HEK293 (cell line): ENCODE results near the gene S100B.

ENCODE experiments used
- CTCF ChIA-PET: fragments of 350-600 bp; formaldehyde crosslinking; extraction: SDS; loops from one replicate; lab custom pipeline; 2021; ENCODE audit warnings: antibody characterized with exemption; lab: Yijun Ruan, JAX
- POLR2A ChIA-PET: fragments of 300-600 bp; formaldehyde crosslinking; extraction: SDS; loops from one replicate; lab custom pipeline; 2020; ENCODE audit warnings: antibody characterized with exemption, inconsistent platforms; lab: Yijun Ruan, JAX
- H3K27ac ChIP-seq: fragments of 200-500 bp; sonication (Bioruptor generic); 2 replicates; pipeline ENCODE4 v1.5.1; 2014; ENCODE audit warnings: low read depth, low read length, control low read depth, inconsistent platforms; ENCODE audit errors: extremely low read depth
- H3K36me3 ChIP-seq, 2 experiments: fragments of 200-500 bp in 1 of 2; sonication (Bioruptor generic) in 1 of 2; 1 replicate in 1 of 2; 2 replicates in 1 of 2; pipeline ENCODE4 v1.5.1; 2014 to 2017; ENCODE audit warnings: inconsistent platforms in 2 of 2, low read length in 2 of 2; ENCODE audit not compliant: control insufficient read depth in 2 of 2, insufficient read depth in 1 of 2
- H3K4me1 ChIP-seq: fragments of 200-500 bp; sonication (Bioruptor generic); 2 replicates; pipeline ENCODE4 v1.5.1; 2014; ENCODE audit warnings: mild to moderate bottlenecking, low read length, inconsistent platforms; ENCODE audit not compliant: control insufficient read depth, insufficient read depth
- H3K4me3 ChIP-seq: 2 replicates; pipeline ENCODE4 v1.5.1; 2011; ENCODE audit warnings: low read depth, mild to moderate bottlenecking, control low read depth, low read length, moderate library complexity
- H3K9me3 ChIP-seq: fragments of 200-500 bp; sonication (Bioruptor generic); 2 replicates; pipeline ENCODE4 v1.5.1; 2014; ENCODE audit warnings: low read depth, low read length, inconsistent platforms; ENCODE audit not compliant: control insufficient read depth, insufficient read depth
- IKZF3 ChIP-seq: fragments of 450-650 bp; IDR thresholded peaks from 2 replicates; pipeline ENCODE4 v1.5.0; 2018; ENCODE audit warnings: missing biosample characterization, mild to moderate bottlenecking, missing genetic modification characterization, moderate library complexity
- SP7 ChIP-seq: fragments of 450-650 bp; formaldehyde crosslinking; IDR thresholded peaks from 2 replicates; pipeline ENCODE4 v1.5.1; 2016; ENCODE audit warnings: missing biosample characterization, missing genetic modification characterization
- ZIC2 ChIP-seq: fragments of 450-650 bp; formaldehyde crosslinking; IDR thresholded peaks from 2 replicates; pipeline ENCODE4 v1.5.1; 2016; ENCODE audit warnings: missing biosample characterization, missing genetic modification characterization
- ZNF2 ChIP-seq: fragments of 450-650 bp; formaldehyde crosslinking; IDR thresholded peaks from 2 replicates; pipeline ENCODE4 v1.5.1; 2016; ENCODE audit warnings: missing biosample characterization, missing genetic modification characterization
- ZNF585B ChIP-seq: fragments of 450-650 bp; formaldehyde crosslinking; IDR thresholded peaks from 2 replicates; pipeline ENCODE4 v1.5.1; 2016; ENCODE audit warnings: missing biosample characterization, missing genetic modification characterization
- ZNF677 ChIP-seq: fragments of 450-650 bp; IDR thresholded peaks from 2 replicates; pipeline ENCODE4 v1.5.0; 2018; ENCODE audit warnings: missing biosample characterization, mild to moderate bottlenecking, missing genetic modification characterization, moderate library complexity
- TF ChIP-seq, protein P1 (sequence below): fragments of 450-650 bp; formaldehyde crosslinking; IDR thresholded peaks from 2 replicates; pipeline ENCODE4 v1.5.1; 2016; ENCODE audit warnings: missing biosample characterization, missing genetic modification characterization
- TF ChIP-seq, protein P2 (sequence below): fragments of 450-650 bp; formaldehyde crosslinking; IDR thresholded peaks from 2 replicates; pipeline ENCODE4 v1.5.1; 2016; ENCODE audit warnings: missing biosample characterization, missing genetic modification characterization, borderline replicate concordance
- TF ChIP-seq, protein P3 (sequence below): fragments of 450-650 bp; formaldehyde crosslinking; IDR thresholded peaks from 2 replicates; pipeline ENCODE4 v1.5.1; 2017; ENCODE audit warnings: missing biosample characterization, missing genetic modification characterization
- TF ChIP-seq, protein P4 (sequence below): fragments of 450-650 bp; formaldehyde crosslinking; IDR thresholded peaks from 2 replicates; pipeline ENCODE4 v1.5.1; 2016; ENCODE audit warnings: missing biosample characterization, missing genetic modification characterization
- TF ChIP-seq, protein P5 (sequence below): fragments of 450-650 bp; formaldehyde crosslinking; IDR thresholded peaks from 2 replicates; pipeline ENCODE4 v1.5.1; 2016; ENCODE audit warnings: missing biosample characterization, missing genetic modification characterization
- TF ChIP-seq, protein P6 (sequence below): fragments of 450-650 bp; formaldehyde crosslinking; IDR thresholded peaks from 2 replicates; pipeline ENCODE4 v1.5.1; 2017; ENCODE audit warnings: missing biosample characterization, missing genetic modification characterization
- TF ChIP-seq, protein P7 (sequence below): fragments of 450-650 bp; formaldehyde crosslinking; IDR thresholded peaks from 2 replicates; pipeline ENCODE4 v1.5.1; 2016; ENCODE audit warnings: missing biosample characterization, missing genetic modification characterization

The S100B gene

DNA sequence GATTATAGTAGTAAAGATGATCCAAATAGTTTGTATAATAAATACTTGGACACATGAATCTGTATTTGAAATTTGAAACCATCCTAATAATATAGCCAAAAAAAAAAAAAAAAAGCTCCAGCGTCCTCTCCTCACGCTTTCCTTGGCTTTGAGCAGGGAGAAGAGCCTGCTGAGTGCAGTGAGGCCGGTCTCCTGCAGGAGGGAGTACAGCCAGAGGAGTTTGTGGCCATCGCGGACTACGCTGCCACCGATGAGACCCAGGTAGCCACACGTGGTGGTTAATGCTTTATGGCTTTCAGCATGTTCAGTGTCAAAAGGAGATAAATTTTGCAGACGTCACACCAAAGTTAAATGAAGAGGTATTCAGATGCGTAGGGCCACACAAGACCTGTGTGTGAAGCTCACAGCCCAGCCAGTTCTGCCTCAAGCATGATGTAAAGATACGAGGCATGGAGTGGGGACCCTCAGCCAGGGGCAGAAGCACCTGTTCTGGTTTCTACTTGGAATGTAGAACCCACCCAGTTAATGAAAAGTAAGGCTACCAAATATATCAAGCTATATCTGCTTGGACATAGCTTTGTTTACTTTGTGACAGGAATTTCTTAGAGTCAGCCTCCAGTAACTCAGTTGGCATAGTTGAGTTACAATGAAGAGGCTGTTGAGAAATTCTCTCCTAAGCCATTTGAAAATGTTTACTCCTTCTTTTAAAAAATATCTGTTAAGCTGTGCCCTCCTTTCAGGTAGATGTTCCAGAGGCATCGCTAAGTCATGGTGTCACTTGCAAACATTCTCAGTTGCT is 38.7 kb upstream of the S100B start (continued):
- TF ChIP-seq, protein P1, sequence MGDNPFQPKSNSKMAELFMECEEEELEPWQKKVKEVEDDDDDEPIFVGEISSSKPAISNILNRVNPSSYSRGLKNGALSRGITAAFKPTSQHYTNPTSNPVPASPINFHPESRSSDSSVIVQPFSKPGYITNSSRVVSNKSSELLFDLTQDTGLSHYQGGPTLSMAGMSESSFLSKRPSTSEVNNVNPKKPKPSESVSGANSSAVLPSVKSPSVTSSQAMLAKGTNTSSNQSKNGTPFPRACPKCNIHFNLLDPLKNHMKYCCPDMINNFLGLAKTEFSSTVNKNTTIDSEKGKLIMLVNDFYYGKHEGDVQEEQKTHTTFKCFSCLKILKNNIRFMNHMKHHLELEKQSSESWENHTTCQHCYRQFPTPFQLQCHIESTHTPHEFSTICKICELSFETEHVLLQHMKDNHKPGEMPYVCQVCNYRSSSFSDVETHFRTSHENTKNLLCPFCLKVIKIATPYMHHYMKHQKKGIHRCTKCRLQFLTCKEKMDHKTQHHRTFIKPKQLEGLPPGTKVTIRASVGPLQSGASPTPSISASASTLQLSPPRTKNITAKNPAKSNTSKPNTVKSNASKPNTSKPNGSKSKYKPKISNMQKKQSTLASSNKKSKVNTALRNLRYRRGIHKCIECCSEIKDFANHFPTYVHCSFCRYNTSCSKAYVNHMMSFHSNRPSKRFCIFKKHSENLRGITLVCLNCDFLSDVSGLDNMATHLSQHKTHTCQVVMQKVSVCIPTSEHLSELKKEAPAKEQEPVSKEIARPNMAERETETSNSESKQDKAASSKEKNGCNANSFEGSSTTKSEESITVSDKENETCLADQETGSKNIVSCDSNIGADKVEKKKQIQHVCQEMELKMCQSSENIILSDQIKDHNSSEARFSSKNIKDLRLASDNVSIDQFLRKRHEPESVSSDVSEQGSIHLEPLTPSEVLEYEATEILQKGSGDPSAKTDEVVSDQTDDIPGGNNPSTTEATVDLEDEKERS: no peak
- TF ChIP-seq, all 188 proteins: peak for 0

DNA sequence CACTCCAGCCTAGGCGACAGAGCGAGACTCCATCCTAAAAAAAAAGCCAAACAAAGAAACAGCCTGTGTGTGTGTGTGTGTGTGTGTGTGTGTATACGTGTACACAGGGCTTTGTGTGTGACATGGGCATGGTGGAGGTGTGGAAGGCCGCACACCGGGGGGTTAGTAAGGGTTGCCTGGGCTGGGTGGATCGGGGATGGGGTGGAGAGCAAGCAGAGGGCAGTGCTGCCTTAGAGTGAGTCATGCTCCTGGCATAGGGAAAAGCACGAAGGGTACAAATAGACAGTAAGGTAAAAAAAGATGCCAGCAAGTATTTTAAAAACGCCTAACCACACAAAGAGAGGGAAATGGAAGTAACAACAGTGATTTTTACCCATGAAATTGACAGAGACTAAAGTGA is 36.8 kb upstream of the S100B start:
- Histone ChIP-seq H3K9me3 (no peaks in the 10 kb centered on the region), H3K4me3 (no peak overlapping the region)
- TF ChIP-seq ZNF585B (no peak), ZNF677 (tag by site-specific recombination) (no peak), IKZF3 (tag by site-specific recombination) (no peak), ZIC2 (tag by site-specific recombination) (0 out of 2 replicates have a peak, but pooled peaks have one; percentile 11)
- TF ChIP-seq, protein P2, sequence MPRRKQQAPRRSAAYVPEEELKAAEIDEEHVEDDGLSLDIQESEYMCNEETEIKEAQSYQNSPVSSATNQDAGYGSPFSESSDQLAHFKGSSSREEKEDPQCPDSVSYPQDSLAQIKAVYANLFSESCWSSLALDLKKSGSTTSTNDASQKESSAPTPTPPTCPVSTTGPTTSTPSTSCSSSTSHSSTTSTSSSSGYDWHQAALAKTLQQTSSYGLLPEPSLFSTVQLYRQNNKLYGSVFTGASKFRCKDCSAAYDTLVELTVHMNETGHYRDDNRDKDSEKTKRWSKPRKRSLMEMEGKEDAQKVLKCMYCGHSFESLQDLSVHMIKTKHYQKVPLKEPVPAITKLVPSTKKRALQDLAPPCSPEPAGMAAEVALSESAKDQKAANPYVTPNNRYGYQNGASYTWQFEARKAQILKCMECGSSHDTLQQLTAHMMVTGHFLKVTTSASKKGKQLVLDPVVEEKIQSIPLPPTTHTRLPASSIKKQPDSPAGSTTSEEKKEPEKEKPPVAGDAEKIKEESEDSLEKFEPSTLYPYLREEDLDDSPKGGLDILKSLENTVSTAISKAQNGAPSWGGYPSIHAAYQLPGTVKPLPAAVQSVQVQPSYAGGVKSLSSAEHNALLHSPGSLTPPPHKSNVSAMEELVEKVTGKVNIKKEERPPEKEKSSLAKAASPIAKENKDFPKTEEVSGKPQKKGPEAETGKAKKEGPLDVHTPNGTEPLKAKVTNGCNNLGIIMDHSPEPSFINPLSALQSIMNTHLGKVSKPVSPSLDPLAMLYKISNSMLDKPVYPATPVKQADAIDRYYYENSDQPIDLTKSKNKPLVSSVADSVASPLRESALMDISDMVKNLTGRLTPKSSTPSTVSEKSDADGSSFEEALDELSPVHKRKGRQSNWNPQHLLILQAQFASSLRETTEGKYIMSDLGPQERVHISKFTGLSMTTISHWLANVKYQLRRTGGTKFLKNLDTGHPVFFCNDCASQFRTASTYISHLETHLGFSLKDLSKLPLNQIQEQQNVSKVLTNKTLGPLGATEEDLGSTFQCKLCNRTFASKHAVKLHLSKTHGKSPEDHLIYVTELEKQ: no peak
- TF ChIP-seq, all 188 proteins: peak for 1
- ChIA-PET CTCF (no interaction called here), POLR2A (interaction anchor here (0.6 kb wide), 1 partner anchor 25 kb away, joined by 4 read pairs; no protein-coding TSS in a partner anchor)
- Histone ChIP-seq H3K27ac (no peak overlapping the region), H3K36me3 (peaks cover 36 to 48% of the 10 kb centered on the region in 2 experiments), H3K4me1 (0 out of 2 replicates have a peak, but pooled peaks cover 2% of the 10 kb centered on the region)

DNA sequence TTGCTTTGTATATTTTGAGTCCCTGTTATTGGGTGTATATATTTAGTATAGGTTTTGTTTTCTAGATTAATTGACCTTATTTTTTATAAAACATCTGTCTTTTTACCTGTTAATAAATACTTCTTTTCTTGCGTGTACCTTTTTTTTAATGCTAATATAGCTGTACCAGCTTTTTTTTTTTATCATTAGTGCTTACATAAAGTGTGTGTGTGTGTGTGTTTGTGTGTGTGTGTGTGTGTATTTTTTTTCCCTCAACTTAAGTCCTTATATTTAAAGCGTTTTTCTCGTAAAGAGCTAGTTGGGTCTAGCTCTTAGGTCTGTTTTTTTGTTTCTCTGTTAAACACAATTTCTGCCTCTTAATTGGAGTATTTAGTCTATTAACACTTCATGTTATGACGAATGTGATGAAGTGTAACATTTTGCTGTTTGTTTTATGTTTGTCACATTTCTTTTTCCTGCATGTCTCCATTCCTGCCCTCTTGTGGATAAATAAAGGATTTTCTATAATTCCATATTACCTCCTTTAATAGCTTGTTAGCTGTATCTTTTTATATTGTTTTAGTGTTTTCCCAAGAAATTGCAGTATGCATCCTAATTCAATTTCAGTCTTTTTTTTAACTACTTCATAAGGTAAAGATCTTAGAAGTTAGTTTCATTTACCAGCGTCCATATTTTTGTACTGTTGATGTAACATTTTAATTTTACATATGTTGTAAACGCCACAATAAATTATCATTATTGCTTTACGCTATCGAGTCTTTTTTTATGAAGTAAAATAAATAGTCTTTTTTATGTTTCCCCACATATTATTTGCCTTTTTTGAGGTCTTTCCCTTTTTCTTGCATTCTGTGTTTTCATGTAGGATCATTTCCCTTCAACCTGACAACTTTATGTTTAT is 34.9 kb upstream of the S100B start:
- Histone ChIP-seq H3K27ac (no peak overlapping the region), H3K9me3 (no peaks in the 10 kb centered on the region), H3K4me3 (no peak overlapping the region), H3K4me1 (peaks cover 9% of the 10 kb centered on the region; the same call in 1 of the 2 replicates), H3K36me3 (peaks cover 20 to 32% of the 10 kb centered on the region in 2 experiments)
- CTCF ChIA-PET: interaction anchor here (0.6 to 1.7 kb wide), 14 partner anchors 13 to 327 kb away, joined by 3 to 7 read pairs (median 4); partner anchors contain the start of gene S100B
- POLR2A ChIA-PET: interaction anchor here (0.5 to 1.2 kb wide), 4 partner anchors 28 to 314 kb away, joined by 3 to 5 read pairs (median 4); a partner anchor contains a TSS
- TF ChIP-seq, protein P3, sequence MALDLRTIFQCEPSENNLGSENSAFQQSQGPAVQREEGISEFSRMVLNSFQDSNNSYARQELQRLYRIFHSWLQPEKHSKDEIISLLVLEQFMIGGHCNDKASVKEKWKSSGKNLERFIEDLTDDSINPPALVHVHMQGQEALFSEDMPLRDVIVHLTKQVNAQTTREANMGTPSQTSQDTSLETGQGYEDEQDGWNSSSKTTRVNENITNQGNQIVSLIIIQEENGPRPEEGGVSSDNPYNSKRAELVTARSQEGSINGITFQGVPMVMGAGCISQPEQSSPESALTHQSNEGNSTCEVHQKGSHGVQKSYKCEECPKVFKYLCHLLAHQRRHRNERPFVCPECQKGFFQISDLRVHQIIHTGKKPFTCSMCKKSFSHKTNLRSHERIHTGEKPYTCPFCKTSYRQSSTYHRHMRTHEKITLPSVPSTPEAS (tag by site-specific recombination): peak; percentile 87
- TF ChIP-seq, protein P4, sequence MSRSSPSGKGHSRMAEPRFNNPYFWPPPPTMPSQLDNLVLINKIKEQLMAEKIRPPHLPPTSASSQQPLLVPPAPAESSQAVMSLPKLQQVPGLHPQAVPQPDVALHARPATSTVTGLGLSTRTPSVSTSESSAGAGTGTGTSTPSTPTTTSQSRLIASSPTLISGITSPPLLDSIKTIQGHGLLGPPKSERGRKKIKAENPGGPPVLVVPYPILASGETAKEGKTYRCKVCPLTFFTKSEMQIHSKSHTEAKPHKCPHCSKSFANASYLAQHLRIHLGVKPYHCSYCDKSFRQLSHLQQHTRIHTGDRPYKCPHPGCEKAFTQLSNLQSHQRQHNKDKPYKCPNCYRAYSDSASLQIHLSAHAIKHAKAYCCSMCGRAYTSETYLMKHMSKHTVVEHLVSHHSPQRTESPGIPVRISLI (tag by site-specific recombination): 0 out of 2 replicates have a peak, but pooled peaks have one; percentile 41
- TF ChIP-seq, protein P5, sequence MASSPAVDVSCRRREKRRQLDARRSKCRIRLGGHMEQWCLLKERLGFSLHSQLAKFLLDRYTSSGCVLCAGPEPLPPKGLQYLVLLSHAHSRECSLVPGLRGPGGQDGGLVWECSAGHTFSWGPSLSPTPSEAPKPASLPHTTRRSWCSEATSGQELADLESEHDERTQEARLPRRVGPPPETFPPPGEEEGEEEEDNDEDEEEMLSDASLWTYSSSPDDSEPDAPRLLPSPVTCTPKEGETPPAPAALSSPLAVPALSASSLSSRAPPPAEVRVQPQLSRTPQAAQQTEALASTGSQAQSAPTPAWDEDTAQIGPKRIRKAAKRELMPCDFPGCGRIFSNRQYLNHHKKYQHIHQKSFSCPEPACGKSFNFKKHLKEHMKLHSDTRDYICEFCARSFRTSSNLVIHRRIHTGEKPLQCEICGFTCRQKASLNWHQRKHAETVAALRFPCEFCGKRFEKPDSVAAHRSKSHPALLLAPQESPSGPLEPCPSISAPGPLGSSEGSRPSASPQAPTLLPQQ (tag by site-specific recombination): 0 out of 2 replicates have a peak, but pooled peaks have one; percentile 13
- TF ChIP-seq, protein P6, sequence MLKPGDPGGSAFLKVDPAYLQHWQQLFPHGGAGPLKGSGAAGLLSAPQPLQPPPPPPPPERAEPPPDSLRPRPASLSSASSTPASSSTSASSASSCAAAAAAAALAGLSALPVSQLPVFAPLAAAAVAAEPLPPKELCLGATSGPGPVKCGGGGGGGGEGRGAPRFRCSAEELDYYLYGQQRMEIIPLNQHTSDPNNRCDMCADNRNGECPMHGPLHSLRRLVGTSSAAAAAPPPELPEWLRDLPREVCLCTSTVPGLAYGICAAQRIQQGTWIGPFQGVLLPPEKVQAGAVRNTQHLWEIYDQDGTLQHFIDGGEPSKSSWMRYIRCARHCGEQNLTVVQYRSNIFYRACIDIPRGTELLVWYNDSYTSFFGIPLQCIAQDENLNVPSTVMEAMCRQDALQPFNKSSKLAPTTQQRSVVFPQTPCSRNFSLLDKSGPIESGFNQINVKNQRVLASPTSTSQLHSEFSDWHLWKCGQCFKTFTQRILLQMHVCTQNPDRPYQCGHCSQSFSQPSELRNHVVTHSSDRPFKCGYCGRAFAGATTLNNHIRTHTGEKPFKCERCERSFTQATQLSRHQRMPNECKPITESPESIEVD: peak; percentile 59
- TF ChIP-seq SP7 (tag by site-specific recombination) (0 out of 2 replicates have a peak, but pooled peaks have one; percentile 14), ZNF2 (tag by site-specific recombination) (0 out of 2 replicates have a peak, but pooled peaks have one; percentile 37)
- TF ChIP-seq, protein P7, sequence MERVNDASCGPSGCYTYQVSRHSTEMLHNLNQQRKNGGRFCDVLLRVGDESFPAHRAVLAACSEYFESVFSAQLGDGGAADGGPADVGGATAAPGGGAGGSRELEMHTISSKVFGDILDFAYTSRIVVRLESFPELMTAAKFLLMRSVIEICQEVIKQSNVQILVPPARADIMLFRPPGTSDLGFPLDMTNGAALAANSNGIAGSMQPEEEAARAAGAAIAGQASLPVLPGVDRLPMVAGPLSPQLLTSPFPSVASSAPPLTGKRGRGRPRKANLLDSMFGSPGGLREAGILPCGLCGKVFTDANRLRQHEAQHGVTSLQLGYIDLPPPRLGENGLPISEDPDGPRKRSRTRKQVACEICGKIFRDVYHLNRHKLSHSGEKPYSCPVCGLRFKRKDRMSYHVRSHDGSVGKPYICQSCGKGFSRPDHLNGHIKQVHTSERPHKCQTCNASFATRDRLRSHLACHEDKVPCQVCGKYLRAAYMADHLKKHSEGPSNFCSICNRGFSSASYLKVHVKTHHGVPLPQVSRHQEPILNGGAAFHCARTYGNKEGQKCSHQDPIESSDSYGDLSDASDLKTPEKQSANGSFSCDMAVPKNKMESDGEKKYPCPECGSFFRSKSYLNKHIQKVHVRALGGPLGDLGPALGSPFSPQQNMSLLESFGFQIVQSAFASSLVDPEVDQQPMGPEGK (tag by site-specific recombination): no peak
